HG03064 (cell line): ENCODE results near the gene EPM2A.
"Not testable (repeated sequence)": the region's sequence is repeated elsewhere in the genome, so short reads cannot be mapped to it uniquely, and the experiment has no call there.

Experiments
- ATAC-seq: cut with Tn5 transposase; IDR thresholded peaks from one replicate; pipeline ENCODE4 v1.9.1; 2021; ENCODE audit warnings: low read depth; ENCODE audit not compliant: unreplicated experiment

The EPM2A gene

DNA sequence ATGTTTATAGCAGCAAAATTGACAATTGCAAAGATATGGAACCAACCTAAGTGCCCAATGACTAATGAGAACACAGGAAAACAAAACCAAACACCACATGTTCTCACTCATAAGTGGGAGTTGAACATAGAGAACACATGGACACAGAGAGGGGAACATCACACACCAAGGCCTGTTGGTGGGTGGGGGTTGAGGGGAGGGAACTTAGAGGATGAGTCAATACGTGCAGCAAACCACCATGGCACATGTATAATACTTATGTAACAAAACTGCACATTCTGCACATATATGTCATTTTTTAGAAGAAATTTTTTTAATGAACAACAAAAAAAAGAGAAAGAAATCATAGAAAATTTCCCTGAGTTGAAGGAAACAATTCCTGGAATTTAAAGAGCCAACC lies 3.9 kb downstream of the EPM2A start:
- no peak for ATAC-seq

GRCh38 chr6:145729887-145730286 lies 5.4 kb downstream of the EPM2A start:
- ATAC-seq: no peak

DNA sequence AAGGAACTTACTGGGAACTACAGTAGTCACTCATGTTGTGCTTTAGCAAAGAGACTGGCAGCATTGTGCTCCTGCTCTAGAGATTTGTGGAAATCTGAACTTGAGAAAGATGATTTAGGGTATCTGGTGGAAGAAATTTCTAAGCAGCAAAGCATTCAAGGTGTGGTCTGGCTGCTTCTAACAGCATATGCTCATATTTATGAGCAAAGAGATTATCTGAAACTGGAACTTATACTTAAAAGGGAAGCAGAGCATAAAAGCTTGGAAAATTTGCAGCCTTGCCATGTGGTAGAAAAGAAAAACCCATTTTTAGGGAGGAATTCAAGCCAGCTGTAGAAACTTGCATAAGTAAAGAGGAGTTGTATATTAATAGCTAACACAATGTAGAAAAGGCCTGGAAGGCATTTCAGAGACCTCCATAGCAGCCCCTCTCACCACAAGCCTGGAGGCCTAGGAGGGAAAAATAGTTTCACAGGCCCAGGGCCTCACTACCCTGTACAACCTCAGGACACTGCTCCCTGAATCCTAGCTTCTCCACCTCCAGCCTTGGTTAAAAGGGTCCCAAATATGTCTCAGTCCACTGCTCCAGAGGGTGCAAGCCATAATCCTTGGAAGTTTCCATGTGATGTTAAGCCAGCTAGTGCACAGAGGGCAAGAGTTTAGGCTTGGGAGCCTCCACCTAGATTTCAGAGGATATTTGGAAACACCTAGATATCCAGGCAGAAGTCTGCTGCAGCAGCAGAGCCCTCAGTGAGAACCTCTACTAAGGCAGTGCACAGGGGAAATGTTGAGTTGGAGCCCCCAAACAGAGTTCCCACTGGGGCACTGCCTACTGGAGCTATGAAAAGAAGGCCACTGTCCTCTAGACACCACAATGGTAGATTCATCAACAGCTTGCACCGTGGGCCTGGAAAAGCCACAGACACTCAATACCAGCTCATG lies 6.6 kb downstream of the EPM2A start:
- ATAC-seq: no peak

DNA sequence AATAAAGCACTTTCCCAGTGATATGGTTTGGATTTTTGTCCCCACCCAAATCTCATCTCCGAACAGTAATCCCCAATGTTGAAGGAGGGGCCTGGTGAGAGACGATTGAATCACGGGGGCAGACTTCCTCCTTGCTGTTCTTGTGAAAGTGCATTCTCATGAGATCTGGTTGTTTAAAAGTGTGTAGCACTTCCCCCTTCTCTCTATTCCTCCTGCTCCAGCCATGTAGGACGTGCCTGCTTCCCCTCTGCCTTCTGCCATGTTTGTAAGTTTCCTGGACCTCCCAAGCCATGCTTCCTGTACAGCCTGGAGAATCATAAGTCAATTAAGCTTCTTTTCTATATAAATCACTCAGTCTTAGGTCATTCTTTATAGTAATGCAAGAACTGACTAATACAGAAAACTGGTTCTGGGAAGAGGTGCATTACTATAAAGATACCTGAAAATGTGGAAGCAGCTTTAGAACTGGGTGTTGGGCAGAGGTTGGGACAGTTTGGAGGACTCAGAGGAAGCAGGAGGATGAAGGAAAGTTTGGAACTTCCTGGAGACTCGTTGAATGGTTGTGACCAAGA lies 7.4 kb downstream of the EPM2A start:
- ATAC-seq: no peak

DNA sequence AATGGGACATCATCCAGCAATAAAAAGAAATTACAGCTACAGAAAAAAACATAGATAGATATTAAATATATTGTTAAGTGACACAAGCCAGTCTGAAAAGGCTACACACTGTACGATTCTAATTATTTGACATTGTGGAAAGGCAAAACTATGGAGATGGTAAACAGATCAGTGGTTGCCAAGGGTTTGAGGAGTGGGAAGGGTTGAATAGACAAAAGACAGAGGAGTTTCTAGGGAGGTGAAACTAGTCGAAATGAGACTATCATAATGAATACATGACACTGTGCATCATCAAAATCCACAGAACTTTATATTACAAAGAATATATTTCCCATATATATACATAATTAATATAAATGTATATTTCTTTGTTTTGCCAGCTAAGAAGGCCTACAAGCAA lies 9.8 kb downstream of the EPM2A start:
- no peak for ATAC-seq

GRCh38 chr6:145723646-145724045 lies 11.7 kb downstream of the EPM2A start:
- ATAC-seq: no peak

DNA sequence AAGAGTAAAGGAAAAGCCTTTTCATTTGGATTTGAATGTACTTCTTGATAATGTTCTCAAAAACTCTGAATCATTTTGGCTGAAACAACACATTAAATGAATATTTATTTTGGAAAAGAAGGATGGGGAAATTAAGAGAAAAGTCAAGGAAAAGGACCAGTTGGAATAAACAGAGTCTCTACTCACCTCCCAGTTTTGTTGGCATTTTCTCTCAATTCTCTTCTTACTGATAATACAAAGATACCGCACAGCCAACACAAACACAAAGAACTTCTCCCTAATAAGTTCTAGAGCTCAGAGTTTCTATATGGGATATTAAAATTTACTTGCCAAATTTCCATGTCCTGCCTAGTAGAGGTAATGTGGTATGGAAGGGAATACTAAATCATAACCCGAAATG lies 13.1 kb downstream of the EPM2A start:
- no peak for ATAC-seq

DNA sequence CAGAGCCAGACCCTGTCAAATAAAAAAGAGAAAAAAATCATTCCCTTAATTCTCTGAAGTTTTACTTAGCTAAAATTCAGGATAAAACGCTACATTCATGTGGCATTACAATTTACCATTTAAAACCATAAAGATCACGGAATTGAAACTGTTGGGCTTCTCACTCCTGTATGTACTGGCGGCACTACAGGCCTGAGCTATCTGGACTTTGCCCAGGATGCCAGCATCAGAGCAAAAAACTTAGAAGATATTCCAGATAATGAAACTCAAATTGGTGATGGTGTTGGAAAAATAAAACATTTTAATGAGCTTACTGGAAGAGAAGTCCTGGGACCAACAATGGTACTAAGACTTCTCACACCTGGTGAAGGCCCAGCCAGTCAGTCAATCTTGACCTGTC lies 14.2 kb downstream of the EPM2A start:
- ATAC-seq: no peak

GRCh38 chr6:145715426-145715825 lies 19.9 kb downstream of the EPM2A start:
- no peak for ATAC-seq

DNA sequence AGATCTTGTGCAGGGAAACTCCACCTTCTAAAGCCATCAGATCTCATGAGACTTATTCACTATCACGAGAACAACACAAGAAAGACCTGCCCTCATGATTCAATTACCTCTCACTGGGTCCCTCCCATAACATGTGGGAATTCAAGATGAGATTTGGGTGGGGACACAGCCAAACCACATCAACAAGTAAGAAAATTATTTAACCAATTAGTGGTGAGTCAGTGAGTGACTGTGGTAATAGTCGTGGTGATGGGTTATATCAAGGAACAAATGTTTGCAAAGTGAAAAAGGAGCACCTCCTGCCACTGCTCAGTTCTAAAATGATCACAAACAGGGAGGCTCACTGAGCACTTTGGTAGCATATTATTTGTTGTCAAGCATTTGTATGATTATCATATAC lies 20.6 kb downstream of the EPM2A start:
- no peak for ATAC-seq

DNA sequence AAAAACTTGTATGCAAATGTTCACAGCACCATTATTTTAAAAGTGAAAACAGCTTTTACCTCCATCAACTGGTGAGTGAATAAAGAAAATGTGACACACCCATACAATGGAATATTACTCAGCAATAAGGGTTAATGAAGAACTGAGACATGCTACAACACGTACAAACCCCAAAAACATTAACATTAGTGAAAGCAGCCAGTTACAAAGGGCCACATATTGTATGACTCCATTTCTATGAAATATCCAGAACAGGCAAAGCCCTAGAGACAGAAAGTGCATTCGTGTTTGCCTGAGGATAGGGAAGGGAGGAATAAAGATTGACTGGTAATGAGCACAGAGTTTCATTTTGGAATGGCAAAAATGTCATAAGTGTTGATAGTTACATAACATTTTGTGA lies 21.5 kb downstream of the EPM2A start:
- ATAC-seq: no peak

GRCh38 chr6:145711372-145711771 lies 23.9 kb downstream of the EPM2A start:
- no peak for ATAC-seq

- ATAC-seq: no peak
These were observed 27.9 kb downstream of the EPM2A start for GRCh38 chr6:145707397-145707796.

DNA sequence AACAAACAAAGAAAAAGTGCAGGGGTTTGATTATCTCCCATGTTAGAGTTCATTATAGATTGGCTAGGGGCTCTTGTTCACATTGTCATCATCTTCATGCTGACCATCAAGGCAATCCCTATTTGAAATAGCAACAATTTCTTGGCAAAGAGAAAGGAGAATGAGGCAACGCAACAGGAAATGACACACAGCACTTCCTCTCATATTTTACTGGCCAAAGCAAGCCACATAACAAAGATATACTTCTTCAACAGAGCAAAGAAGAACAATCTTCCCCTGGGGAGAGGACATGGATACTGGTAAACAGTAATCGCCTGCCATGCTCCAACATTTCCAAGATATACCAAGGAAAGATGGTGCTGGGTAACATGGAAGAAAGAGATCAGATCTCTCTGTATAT lies 29.8 kb downstream of the EPM2A start:
- ATAC-seq: no peak

DNA sequence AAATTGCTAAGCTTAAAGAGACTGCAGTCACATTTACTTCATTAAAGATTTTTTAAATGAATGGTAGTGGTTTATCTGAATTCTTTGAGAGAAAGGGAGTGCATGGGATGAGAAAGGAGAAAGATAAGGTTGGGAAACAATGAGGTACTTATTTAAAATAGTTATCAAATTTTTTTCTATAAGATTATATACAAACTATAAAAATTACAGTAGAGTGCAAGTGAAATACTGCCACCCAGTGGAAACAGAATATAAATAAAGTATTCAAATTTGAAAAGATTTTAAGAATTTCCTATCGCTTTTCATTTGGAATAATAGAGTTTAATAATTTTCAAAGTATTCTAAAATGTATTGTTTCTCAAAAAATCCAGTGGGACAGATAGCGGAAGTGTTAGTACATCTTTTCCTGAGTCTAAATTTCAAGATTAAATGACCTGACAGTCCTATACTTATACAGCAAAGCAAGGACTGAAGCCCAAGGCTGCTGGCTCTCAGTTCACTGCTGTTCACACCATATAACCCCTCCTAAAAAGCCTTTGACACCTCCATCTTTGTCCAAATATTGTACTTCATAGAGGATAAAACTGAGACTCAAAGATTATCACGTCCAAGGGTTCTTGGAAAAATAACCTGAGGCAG lies 31.1 kb downstream of the EPM2A start:
- ATAC-seq: no peak

GRCh38 chr6:145699462-145699861 lies 35.9 kb downstream of the EPM2A start:
- ATAC-seq: no peak

- ATAC-seq: not testable (repeated sequence)
These were observed 37.9 kb downstream of the EPM2A start for GRCh38 chr6:145697401-145697800.

GRCh38 chr6:145694083-145694737 lies 41.1 kb downstream of the EPM2A start:
- ATAC-seq: no peak

DNA sequence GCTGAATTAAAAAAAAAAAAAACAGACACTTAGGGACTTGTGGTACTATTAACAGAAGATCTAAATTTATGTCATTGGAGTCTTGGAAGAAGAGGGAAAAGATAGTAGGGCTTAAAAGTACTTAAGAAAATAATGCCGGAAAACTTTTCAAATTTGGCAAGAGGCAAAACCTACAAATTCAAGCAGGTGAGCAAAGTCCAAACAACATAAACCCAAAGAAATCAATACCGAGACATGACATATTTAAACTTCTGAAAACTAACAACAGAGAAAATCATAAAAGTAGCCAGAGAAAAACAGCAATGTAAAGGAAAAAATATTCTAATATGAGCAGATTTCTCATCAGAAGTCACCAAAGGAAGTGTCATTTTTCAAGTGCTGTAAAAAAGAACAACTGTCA lies 44.4 kb downstream of the EPM2A start:
- no peak for ATAC-seq

- no peak for ATAC-seq
These were observed 45.8 kb downstream of the EPM2A start for GRCh38 chr6:145689529-145689928.

GRCh38 chr6:145688493-145688905 lies 46.8 kb downstream of the EPM2A start:
- ATAC-seq: no peak
